Measurements from ENCODE around the gene SPRYD7.

GRCh38 chr13:49890376-49890775, 45.8 kb downstream of the SPRYD7 start:
- TF ChIP-seq, protein P1, sequence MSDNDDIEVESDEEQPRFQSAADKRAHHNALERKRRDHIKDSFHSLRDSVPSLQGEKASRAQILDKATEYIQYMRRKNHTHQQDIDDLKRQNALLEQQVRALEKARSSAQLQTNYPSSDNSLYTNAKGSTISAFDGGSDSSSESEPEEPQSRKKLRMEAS (IDR thresholded peaks at IDR 0.05): no peak
- no peak for TF ChIP-seq EP300 (IDR thresholded peaks at IDR 0.05; ENCODE audit: borderline replicate concordance)
- TF ChIP-seq RAD21 (IDR thresholded peaks at IDR 0.05; ENCODE audit: low read depth): no peak
- no peak for TF ChIP-seq TAF1 (IDR thresholded peaks at IDR 0.05; ENCODE audit: low read depth)
- TF ChIP-seq, protein P2, sequence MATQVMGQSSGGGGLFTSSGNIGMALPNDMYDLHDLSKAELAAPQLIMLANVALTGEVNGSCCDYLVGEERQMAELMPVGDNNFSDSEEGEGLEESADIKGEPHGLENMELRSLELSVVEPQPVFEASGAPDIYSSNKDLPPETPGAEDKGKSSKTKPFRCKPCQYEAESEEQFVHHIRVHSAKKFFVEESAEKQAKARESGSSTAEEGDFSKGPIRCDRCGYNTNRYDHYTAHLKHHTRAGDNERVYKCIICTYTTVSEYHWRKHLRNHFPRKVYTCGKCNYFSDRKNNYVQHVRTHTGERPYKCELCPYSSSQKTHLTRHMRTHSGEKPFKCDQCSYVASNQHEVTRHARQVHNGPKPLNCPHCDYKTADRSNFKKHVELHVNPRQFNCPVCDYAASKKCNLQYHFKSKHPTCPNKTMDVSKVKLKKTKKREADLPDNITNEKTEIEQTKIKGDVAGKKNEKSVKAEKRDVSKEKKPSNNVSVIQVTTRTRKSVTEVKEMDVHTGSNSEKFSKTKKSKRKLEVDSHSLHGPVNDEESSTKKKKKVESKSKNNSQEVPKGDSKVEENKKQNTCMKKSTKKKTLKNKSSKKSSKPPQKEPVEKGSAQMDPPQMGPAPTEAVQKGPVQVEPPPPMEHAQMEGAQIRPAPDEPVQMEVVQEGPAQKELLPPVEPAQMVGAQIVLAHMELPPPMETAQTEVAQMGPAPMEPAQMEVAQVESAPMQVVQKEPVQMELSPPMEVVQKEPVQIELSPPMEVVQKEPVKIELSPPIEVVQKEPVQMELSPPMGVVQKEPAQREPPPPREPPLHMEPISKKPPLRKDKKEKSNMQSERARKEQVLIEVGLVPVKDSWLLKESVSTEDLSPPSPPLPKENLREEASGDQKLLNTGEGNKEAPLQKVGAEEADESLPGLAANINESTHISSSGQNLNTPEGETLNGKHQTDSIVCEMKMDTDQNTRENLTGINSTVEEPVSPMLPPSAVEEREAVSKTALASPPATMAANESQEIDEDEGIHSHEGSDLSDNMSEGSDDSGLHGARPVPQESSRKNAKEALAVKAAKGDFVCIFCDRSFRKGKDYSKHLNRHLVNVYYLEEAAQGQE (IDR thresholded peaks at IDR 0.05; ENCODE audit: low read depth): no peak
- TF ChIP-seq CREB1 (IDR thresholded peaks at IDR 0.05; ENCODE audit: low read depth): no peak

Measured in Ishikawa (cell line).